Natural killer cell treated with Interleukin-12 subunit alpha and Interleukin-12 subunit beta and Interleukin-15 and Interleukin-18, amount 100 ng/mL, for 72 hours (primary cell): ENCODE data around the gene PRR15L. TPM values are rescaled to one million over a fixed set of nuclear protein-coding genes. Genes with fewer than 3 reads are reported as not detected.

Experiments
- ATAC-seq, 2 donors: fragments of 150-1000 bp; cut with Tn5 transposase in 1 of 2; sonication (Bioruptor Pico), chemical (Tn5 transposase) in 1 of 2; 2 replicates each; pipeline ENCODE4 v1.10.0; 2021
- DNase-seq: peaks from one replicate; pipeline ENCODE4 v3.0.0; 2022; ENCODE audit warnings: low spot score
- H3K27ac Mint-ChIP-seq, 2 donors: 1 replicate in 1 of 2; 2 replicates in 1 of 2; pipeline ENCODE4 v1.8.0; 2022; ENCODE audit warnings: mixed read lengths in 2 of 2, mild to moderate bottlenecking in 1 of 2, moderate library complexity in 1 of 2
- H3K27me3 Mint-ChIP-seq, 2 donors: 1 replicate in 1 of 2; 2 replicates in 1 of 2; pipeline ENCODE4 v1.8.0; 2022; ENCODE audit warnings: mixed read lengths in 2 of 2
- H3K36me3 Mint-ChIP-seq: one replicate; pipeline ENCODE4 v1.8.0; 2022; ENCODE audit warnings: mixed read lengths
- H3K4me1 Mint-ChIP-seq, 2 donors: 1 replicate in 1 of 2; 2 replicates in 1 of 2; pipeline ENCODE4 v1.8.0; 2022; ENCODE audit warnings: low read depth in 2 of 2, mixed read lengths in 2 of 2, mild to moderate bottlenecking in 1 of 2
- H3K4me3 Mint-ChIP-seq: one replicate; pipeline ENCODE4 v1.8.0; 2022; ENCODE audit warnings: mixed read lengths
- H3K9me3 Mint-ChIP-seq: 2 replicates; pipeline ENCODE4 v1.8.0; 2022; ENCODE audit warnings: mixed read lengths
- total RNA-seq, 2 donors: library from RNA; stranded (reverse); gene quantifications; one replicate each; pipeline ENCODE4 v1.2.3, GENCODE V29; 2022

Gene PRR15L
- total RNA-seq, 2 donors from 2014 or later: not detected

- no peak overlapping the region for H3K27ac Mint-ChIP-seq
- H3K9me3 Mint-ChIP-seq: no peaks in the 10 kb centered on the region
- ATAC-seq: no peak
- DNase-seq: no peak
- peaks cover 32 to 41% of the 10 kb centered on the region in 2 donors for H3K4me1 Mint-ChIP-seq
- no peaks in the 10 kb centered on the region for H3K27me3 Mint-ChIP-seq
- no peak overlapping the region for H3K4me3 Mint-ChIP-seq
- no peaks in the 10 kb centered on the region for H3K36me3 Mint-ChIP-seq
Measured at GRCh38 chr17:47905221-47905733, 52.4 kb downstream of the PRR15L start.

DNA sequence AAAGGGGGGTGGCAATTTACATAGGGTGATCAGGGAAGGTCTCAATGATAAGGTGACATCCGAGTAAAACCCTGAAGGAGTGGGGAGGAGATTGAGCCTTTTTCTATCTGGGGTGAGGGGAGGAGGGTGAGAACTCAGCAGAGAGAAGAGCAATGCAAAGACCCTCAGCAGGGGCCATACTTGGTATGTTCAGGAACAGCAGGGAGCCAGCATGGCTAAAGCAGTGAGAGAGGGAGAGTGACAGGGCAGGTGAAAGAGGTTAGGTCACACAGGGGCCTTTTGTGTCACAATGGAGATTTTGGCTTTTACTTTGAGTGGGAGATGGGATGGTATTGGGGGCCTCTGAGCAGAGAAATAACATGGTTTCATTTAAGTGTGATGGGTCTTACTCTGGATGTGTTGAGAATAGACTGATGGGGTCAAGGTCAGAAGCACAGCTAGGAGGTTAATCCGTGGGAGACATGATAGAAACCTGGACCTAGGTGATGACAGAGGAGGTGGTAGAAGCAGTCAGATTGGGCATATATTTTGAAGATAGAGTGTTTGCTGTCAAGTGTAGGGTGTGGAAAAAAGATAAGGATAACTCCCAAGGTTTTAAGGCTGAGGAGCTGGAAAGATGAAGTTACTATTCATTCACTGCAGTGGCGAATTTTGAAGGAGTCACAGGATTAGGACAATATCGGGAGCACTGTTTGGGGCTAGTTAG is 55.5 kb downstream of the PRR15L start:
- no peaks in the 10 kb centered on the region for H3K27me3 Mint-ChIP-seq
- no peak overlapping the region for H3K4me3 Mint-ChIP-seq
- no peak for ATAC-seq
- no peaks in the 10 kb centered on the region for H3K9me3 Mint-ChIP-seq
- no peak overlapping the region for H3K27ac Mint-ChIP-seq
- DNase-seq: no peak
- peaks cover 34 to 48% of the 10 kb centered on the region in 2 donors for H3K4me1 Mint-ChIP-seq
- H3K36me3 Mint-ChIP-seq: no peaks in the 10 kb centered on the region

Other genes with a start within 250 kb of the PRR15L start
- gene TBX21, start 224.6 kb downstream of the PRR15L start, total RNA-seq: 100 to 1,000 TPM; 234 to 437 TPM
- 10 to 100 TPM; 21.6 to 28.6 TPM for gene OSBPL7, start 136.1 kb downstream of the PRR15L start, total RNA-seq
- gene MRPL10, start 126.3 kb downstream of the PRR15L start, total RNA-seq: 10 to 100 TPM; 44.6 to 44.7 TPM
- gene LRRC46, start 126.2 kb downstream of the PRR15L start, total RNA-seq: under 1 TPM; 0.17 to 0.86 TPM
- 10 to 100 TPM; 18.1 to 23.5 TPM for gene SCRN2, start 116.6 kb downstream of the PRR15L start, total RNA-seq
- gene SP6, start 106.7 kb downstream of the PRR15L start, total RNA-seq: under 1 TPM in 1 of 2 donors, not detected in 1; 0.24 TPM
- gene SP2, start 61.6 kb downstream of the PRR15L start, total RNA-seq: 10 to 100 TPM; 22.0 to 25.8 TPM
- 10 to 100 TPM; 21.5 to 39.9 TPM for gene PNPO, start 16.3 kb downstream of the PRR15L start, total RNA-seq
- 100 to 1,000 TPM; 150 to 278 TPM for gene CDK5RAP3, start 13.2 kb upstream of the PRR15L start, total RNA-seq
- 10 to 100 TPM; 14.9 to 32.9 TPM for gene COPZ2, start 79.9 kb upstream of the PRR15L start, total RNA-seq
- gene NFE2L1, start 90.5 kb upstream of the PRR15L start, total RNA-seq: 100 to 1,000 TPM; 103 to 153 TPM
- 10 to 100 TPM; 51.8 to 58.5 TPM for gene CBX1, start 143.6 kb upstream of the PRR15L start, total RNA-seq
- gene SNX11, start 149.9 kb upstream of the PRR15L start, total RNA-seq: 100 to 1,000 TPM in 1 of 2 donors, 10 to 100 TPM in 1; 82.2 to 164 TPM